NCI-H1930 (cell line): Measurements from ENCODE around the gene NOBOX.
A peak's percentile ranks its signal among the peaks of the same experiment; 100 is the strongest.
"Not testable (repeated sequence)": the region's sequence is repeated elsewhere in the genome, so short reads cannot be mapped to it uniquely, and the experiment has no call there.

ENCODE experiments used
- DNase-seq, 2 experiments: peaks; one replicate each; lab custom pipeline; 2025; lab: John Stamatoyannopoulos, UW

NOBOX gene

DNA sequence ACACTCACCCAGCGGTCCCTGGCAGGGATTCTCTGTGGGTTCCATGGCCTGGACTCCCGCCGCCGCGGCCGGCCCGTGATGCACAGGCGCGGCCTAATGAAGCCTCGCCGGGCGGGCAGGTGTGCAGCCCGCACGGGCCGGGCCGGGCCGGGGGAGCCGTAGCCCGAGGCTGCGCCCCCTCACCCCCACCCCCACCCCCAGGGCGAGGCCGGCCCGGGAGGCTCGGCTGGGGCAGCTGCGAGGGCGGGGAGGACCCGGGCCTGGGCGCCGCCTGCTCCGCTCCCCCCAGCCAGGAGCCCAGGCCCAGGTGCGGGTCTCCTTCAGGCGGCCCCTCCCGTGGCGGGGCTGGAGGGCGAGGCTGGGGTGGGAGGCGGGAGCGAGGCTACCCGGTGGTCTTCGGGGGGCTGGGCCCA is at the start of gene NOBOX:
TSS of gene NOBOX (minus strand) at position 45 of the 413 bp plus-strand sequence.
- DNase-seq: no peak

DNA sequence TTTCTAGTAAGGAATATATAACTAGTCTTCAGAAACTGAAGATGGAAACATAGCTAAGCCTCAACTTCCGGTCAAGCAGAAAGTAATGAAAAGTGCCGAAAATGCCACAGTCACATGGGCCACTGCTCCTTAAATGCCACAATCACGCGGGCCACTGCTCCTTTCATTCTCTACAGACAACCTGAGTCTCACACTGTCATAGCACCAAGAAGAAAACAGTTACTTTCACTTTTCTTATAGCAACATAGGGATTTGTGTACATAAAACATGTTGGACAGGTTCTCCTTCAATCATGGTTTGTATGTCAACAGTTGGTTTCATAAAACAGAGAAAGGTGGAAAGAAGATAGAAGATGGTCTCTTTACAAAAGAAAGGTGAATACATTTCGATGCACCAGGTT is 48.6 kb upstream of the NOBOX start:
- DNase-seq: no peak

DNA sequence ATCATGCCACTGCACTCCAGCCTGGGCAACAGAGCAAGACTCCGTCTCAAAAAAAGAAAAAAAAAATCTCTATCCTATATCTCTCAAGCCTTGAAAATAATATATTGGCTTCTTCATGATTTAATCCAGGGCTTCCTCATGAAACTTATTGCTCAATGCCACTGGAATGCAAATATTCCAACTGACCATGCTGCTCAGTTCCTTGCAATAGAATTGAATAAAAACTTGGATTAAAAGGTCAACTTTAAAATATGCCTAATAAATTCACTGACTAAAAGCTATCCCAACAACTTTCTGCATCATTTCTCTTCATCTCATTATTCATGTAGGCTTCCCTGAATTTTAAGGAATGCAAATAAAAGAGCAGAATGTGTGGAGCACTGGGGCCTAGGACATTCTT is 42.1 kb upstream of the NOBOX start:
- no peak for DNase-seq

DNA sequence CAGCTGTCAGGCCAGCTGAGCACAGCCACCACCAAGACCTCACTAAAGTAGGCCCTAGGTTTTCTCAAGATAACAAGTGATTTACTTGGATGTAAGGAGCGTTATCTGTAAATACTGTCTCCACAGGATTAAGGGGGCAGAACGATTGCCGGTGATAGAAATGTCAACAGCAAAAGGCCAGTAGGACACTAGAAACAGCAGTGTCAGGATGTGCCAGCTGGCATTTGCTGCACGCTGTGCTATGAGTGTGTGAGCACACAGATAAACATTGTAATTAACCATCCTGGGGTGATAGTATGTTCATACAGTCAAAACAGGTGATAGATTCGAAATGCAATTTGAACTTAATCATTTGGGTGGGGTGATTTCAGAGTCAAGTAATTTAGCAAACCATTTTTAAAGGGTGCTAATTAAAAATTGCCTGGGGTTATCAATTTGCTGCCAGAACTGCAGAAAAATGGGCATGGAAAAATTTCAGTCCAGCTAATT is 36.3 kb upstream of the NOBOX start:
- DNase-seq: peak in 1 of 2 experiments; percentile 15

DNA sequence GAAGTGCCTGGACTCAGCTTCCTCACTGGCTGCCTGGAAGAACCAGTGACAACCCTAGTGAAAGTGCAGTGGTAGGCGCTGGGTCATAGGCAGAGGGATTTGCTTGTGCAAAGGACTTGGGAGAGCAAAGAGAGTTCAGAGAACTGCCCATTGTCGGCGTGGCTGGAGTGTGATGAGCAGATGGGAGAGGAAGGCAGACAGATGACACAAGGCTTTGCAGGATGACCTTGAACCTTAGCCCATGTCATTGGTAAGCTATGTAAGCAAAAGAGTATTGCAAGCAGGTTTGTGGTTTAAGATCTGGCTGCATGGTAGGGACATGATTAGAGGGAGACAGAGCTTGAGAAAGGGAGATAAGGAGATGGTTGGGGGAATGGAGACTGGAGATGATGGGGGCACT is 35.3 kb upstream of the NOBOX start:
- no peak for DNase-seq

DNA sequence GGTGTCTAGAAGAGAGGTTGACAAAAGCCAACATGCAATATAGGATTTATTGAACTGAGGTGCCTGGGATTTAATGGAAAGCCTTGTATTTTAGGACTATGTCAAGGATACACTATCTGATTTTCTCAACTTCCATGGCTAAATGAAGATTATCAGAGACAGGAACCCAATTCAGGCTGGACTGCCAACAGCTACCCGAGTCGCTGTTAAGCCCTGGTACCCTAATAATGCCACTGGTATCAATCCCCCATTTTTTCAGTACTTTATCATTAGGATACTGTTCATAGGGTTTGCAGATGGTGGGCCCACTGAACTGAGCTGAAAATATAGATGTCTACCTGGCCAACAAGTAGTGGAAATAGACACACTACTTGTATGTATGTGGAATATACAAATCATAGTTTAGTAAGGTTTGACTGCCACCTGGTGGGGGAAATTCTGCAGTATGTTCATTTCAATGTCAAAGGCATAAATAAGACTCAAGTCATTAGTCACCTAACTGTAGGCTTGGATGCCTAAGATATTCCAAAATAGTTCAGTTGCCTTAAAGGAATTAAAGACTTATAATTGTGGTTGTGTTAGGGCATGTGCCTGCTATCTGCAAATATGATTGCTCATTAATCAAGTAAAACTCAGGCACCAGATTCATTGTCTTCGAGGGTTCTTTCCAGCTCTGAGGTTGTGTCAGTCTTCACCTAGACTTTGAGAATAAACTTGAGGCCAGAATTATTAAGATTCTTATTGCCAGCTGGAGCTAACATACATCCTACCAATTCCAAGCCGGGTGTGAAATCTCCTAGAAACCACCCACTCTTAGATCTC is 34.1 kb upstream of the NOBOX start:
- peak in 1 of 2 experiments; percentile 48 for DNase-seq

DNA sequence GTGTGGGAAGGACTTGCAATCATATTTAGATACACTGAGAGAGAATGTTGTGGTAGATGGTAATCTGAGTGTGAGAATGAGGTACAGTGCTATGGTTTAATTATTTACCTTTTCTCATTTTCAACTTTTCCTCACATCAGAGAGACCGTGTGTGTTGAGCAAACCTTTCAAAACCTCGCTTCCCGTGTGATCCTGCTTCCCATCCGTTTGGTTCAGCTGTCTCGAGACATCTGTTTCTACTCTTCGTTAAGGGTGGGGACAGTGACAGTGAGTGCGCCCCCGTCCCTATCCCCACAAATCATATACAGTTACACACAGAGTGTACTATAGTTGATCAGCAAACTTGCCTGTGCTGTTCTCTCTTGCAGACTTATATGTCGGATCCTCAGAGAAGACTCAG is 33.0 kb upstream of the NOBOX start:
- DNase-seq: no peak

DNA sequence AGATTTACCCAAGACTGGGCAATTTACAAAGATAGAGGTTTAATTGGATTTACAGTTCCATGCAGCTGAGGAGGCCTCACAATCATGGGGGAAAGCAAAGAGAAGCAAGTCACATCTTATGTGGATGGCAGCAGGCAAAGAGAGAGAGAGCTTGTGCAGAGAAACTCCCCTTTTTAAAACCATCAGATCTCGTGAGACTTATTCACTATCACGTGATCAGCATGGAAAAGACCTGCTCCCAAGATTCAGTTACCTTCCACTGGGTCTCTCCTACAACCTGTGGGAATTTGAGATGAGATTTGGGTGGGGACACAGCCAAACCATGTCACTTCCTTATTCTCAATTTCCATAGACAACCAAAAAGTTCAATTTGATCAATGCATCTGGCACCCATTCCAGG is 24.9 kb upstream of the NOBOX start:
- no peak for DNase-seq

DNA sequence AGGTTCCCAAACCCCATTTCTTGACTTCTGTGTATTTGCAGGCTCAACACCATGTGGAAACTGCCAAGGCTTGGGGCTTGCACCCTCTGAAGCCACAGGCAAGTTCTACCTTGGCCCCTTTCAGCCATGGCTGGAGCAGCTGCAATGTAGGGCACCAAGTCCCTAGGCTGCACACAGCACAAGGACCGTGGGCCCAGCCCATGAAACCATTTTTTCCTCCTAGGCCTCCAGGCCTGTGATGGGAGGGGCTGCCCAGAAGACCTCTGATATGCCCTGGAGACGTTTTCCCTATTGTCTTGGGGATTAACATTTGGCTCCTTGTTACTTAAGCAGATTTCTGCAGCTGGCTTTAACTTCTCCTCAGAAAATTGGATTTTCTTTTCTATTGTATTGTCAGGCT is 24.0 kb upstream of the NOBOX start:
- DNase-seq: not testable (repeated sequence)

DNA sequence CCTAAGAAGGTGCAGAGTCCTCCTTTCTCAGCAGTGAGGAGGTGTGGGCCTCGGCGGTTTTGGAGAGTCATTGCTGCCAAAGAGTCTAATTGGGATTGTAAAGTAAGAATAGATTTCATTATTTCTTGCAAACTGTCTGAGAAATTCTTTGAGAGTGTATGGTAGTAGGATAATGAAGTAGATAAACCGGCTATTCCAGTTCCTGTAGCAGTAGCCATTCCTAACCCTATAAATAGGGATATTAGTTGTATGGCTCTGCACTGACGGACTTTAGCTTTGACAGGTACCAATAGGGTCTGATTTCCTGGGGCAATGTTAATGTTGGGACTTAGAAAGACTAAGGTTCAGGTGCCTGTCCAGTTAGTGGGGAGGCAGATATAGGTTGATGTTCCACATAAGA is 15.4 kb upstream of the NOBOX start:
- not testable (repeated sequence) for DNase-seq

DNA sequence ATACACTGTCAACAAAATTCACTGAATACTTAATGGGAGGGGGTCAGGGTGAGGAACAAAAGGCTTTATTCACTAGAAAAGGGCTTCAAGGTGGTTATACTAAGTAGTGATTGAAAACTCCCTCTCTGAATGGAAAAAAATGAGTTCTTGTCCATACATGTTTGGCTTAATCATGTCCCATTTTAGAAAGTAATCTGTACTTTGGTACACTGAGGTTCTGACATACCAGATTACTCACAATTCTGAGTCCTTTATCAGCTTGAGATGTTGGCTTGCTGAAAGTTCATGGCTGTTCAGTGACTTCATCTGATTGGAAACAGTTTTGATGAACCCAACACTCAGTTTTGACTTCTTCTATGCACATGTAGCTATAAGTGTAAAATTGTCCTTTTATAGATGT is 12.8 kb upstream of the NOBOX start:
- DNase-seq: no peak

DNA sequence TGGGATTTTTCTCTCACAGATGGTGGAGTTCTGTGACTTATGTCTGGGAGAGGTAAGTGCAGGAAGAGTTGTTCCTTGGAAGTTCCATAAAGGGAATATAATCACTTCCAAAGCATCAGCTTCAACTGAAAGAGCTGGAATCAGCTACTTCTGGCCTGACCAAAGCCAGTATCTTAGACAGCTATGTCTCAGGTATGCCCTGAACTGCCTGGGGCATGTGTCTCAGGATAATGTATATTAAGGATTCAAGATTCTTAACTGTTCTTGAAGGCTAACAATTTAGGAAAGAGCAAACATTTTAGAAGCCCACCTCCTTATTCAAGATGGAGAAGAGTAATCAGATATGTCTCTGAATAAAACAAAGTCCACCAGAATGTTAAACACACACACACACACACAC is 12.4 kb upstream of the NOBOX start:
- DNase-seq: no peak

DNA sequence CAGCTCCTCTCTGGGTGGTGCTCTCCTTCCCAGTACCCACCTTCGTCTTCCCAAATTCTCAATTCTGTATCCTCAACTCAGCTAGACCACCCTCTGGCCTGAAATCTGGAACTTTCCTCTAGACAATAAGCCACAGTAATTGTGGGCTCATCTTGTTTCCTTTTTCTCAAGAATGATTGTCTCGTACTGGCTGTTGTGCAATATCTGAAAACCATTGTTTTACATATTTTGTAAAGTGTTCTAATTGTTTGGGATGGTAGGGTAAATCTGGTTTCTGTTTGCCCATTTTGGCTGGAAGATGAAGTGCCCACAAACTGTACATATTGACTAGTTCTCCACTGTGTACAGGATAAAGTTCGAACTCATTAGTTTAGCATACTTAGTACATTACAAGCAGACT is 11.3 kb upstream of the NOBOX start:
- no peak for DNase-seq

DNA sequence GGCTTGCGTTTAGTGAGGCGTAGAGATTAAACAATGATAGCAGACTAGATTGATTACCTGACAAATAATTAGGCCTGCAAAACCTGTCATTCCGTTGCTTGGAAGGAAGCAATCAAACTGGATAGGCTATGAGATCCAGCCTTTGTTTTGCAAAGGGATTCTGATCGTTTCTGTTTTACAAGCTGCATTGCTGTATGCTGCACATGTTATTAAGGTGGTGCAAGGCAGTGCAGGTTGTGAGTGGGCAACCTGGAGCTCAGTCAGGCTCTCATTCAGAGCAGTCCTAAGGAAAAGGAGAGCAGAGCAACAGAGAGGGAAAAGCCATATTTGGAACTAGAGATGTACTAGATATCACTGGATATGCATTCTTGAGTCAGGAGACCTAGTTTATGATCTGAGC is 6.9 kb upstream of the NOBOX start:
- no peak for DNase-seq

DNA sequence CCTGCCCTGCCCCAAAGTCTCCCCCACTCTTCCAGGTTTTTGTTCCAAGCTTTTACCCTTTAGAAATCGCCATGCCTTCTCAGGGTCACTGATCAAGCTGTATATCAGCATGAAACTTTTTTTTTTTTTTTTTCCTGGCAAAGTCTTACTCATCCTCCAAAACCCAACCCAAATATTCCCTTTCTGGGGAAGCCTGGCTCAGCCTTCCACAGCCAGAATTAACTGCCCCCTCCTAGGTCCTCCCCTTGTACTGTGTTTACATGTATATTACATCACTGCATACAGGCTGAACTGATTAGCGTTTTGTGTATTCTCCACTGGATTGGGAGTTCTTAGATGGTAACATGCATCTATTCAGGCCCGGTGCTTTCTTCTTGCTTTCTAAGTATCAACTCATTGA is 4.6 kb upstream of the NOBOX start:
- DNase-seq: no peak

DNA sequence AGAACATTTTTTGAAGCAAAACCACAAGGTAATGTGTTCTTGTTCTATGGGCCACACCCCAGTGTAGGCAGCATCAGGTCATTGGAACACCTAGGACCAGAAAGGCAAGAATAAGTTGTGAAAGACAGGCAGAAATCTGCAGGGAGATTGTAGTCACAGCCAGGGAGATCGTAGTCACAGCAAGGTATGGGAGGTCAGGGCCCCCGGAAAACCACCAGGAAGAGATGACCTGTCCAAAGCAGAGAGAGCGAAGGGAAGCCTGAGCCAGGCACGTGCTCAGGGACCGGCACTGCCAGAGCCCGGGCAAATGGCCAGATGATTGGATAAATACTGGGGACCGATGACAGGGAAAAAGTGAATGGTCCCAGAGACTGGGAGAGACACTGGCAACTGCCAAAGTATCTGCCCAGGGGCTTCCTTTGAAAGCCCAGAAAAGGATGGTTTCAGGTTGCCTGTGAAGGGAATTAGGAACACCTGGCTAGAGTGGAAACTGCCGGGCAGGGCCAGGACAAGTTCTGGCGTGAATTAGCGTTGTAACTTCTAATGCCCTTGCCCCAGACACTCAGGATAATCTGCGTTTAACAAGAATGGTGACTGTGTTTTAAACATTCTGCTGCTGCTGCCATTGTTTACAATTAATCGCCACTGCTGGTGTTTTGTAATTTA is 3.9 kb upstream of the NOBOX start:
- DNase-seq: no peak

DNA sequence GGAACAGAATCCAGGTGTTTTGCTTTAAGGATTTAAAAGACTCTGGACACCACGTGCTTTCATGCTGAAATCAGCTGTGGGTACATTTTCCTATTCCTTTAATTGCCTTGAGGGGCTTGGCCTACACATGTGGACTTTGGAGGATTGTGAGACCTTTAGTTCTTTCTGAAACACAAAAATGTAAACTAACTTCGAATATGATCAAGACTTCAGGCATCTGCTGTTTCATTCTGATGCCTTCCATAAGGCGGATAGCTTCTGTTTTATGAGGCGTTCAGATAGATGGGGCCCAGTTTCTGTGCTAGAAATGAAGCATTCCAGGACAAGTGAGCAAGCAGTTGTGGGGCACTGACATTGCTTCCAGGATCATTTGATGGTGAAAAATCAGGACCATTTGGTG is 1.5 kb upstream of the NOBOX start:
- no peak for DNase-seq

DNA sequence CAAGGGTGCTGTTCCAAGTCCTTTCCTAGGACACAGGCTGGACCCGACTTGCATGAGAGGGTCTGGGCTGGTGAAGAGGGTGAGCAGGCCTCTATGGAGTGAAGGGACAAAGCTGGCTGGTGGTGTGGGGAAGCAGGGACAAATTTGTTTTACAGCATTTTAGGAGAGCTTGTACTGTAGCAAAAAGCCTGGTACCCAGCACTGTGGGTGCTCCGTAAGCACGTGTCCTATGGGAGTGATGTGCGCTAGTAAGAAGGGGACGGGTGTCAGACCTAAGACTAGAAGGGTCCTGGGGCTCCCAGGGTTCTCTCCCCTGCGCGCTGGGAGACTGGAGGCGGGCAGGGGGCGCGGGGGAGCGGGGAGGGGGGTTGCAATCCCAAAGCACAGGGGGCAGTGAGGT is 391 bp downstream of the NOBOX start:
- no peak for DNase-seq

DNA sequence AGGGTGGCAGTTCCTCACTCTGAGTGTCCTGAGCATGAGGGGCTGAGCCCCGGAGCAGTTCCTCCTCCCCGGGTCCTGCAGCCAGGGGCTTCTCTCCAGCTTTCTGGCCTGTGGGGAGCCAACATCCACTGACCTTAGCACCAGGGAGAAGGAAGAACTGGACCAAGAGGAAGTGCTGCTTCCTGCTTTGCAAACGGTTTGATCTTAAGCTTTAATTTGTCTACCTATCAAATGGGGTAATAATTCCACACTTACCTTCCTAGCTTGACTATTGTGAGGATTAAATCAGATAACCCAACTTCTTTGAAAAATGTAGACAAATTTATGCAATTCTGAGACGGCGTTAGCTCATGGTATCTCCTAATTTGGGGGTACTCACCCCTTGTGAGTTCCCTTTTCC is 2.0 kb downstream of the NOBOX start:
- DNase-seq: no peak

DNA sequence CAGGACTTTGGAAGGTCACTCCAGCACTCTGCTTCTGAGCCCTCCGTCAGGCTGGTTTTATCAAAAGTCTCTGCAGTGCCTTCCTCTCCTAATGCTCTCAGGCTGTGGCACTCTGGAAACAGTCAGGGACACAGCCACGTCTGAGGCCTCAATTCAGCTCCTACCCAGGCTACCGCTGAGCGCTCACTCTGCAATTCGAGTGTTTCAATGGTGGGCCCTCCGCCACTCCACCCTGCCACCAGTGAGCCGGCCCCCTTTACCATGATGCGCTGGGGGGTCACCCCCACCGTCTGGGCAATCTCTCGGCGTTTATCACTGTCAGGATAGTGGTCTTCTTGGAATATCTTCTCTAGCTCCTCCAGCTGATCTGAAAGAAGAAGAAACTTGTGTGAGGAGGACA is 3.5 kb downstream of the NOBOX start:
- no peak for DNase-seq

DNA sequence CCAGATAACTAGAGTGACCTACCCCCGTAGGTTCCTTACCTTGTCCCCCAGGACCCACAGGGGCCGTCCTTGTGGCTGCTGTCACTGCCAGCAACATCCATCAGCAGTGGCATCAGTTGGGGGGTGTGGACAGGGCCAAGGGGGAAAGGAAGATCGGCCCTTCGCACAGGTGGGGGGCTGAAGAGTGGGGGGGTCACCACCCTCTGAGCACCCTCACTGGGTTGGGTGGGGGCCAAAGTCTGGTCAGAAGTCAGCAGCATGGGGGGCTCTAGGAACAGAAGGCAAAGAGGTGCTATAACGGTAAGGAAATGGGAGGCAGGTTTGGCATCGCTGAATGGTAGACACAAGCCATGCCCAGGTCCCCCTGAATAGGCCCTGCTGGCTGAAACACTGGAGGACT is 4.6 kb downstream of the NOBOX start:
- DNase-seq: no peak

DNA sequence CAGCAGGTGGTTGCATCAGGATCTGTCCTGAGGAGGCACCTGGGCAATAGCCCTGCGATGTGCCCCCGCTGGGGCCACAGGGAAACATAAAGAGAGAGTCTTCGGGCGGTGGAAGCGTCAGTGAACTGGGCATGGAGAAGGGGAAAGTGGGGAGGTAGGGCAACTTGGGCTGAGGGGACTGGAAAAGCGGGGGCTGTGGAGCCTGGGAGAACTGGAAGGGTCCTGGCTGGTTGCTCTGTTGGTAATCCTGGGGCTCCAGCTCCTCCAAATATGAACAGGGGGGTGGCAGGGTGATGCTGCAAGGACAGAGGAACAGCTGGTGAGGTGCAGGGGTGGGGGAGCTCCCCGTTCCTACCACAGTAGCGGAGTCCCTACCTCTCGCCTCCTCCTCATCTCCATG is 5.2 kb downstream of the NOBOX start:
- no peak for DNase-seq

DNA sequence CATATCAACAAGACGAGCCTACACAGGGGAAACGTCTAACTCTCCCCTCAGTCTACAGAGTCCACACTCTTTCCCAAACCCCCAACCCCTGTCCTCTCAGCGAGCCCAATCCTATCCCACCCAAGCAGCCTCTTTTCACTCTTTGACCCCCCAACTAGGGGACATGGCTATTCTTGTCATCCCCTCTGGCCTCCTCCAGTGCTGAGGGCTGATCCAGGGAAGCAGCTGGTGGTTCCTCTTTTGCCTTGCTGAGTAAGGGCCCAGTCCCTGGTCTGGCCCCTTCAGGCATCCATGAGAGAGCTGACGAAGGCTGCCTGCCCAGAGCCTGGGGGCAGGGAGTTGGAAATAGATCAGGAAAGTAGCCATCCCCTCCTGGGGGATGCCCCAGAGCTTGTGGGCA is 6.4 kb downstream of the NOBOX start:
- no peak for DNase-seq

DNA sequence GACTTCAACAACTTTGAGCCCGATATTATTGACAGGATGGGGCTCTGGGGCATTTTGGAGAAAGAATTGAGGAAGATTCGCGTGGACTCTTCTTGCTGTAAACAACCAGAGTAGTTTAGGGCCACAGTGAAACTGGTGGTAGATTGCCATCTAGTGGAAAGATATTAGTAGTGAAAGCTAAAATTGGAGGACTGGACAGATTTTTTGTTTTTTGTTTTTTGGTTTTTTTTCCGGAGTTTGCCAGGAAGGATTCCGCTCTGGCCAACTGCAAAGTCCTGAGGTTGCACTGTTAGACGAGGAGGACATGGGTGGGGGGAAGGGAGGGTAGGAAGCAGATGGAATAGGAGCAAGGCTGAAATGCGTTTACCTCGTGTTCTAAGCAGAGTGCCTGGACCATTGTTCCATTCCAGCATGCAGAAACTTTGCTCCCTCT is 11.7 kb downstream of the NOBOX start:
- DNase-seq: peak; percentile 27 to 30
